Measurements from ENCODE around the gene KCTD17.

KCTD17 gene

DNA sequence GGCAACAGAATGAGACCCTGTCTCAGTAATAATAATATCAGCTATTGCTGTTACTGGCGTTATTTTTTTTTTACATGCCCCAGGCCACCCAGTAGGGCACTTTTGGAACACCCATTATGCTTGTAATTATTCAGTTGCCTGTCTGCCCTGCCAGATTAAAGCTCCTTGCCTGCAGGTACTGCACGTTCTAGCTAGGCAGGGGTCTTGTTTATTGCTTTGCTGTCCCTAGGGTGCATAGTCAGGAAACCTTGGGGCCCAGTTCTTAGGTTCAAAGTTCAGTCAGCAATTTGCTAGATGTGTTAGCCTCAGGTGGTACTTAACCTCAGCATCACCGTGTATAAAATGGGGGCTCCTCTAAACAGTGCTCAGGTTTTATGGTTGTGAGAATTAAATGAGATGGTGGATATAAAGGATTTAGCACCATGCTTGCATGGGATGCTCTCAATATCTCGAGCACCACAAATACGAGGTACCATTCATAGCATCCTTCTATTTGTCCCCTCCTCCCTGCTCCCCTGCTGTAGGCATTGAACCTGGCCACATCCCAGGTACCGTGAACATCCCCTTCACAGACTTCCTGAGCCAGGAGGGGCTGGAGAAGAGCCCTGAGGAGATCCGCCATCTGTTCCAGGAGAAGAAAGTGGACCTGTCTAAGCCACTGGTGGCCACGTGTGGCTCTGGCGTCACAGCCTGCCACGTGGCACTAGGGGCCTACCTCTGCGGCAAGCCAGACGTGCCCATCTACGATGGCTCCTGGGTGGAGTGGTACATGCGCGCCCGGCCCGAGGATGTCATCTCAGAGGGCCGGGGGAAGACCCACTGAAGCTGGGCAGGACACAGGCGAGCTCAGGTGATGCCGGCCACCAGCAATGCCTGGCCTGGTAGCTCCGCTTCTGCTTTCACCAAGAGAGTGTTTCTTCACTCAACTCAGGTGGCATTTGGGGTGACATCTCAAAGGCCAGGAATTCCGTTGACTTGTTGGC lies 22.6 kb upstream of the KCTD17 start:
- no peak for TF ChIP-seq TCF12 (IDR thresholded peaks at IDR 0.05; ENCODE audit: low read depth)
- TF ChIP-seq, protein P1, sequence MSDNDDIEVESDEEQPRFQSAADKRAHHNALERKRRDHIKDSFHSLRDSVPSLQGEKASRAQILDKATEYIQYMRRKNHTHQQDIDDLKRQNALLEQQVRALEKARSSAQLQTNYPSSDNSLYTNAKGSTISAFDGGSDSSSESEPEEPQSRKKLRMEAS (IDR thresholded peaks at IDR 0.05) = no peak
- TF ChIP-seq FOXM1 (IDR thresholded peaks at IDR 0.05; ENCODE audit: borderline replicate concordance, low read depth) = no peak
- TF ChIP-seq ZBTB7A (IDR thresholded peaks at IDR 0.05; ENCODE audit: low read depth) = no peak
- TF ChIP-seq, protein P2, sequence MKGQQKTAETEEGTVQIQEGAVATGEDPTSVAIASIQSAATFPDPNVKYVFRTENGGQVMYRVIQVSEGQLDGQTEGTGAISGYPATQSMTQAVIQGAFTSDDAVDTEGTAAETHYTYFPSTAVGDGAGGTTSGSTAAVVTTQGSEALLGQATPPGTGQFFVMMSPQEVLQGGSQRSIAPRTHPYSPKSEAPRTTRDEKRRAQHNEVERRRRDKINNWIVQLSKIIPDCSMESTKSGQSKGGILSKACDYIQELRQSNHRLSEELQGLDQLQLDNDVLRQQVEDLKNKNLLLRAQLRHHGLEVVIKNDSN (IDR thresholded peaks at IDR 0.05) = no peak
- TF ChIP-seq NFIC (IDR thresholded peaks at IDR 0.05) = no peak

DNA sequence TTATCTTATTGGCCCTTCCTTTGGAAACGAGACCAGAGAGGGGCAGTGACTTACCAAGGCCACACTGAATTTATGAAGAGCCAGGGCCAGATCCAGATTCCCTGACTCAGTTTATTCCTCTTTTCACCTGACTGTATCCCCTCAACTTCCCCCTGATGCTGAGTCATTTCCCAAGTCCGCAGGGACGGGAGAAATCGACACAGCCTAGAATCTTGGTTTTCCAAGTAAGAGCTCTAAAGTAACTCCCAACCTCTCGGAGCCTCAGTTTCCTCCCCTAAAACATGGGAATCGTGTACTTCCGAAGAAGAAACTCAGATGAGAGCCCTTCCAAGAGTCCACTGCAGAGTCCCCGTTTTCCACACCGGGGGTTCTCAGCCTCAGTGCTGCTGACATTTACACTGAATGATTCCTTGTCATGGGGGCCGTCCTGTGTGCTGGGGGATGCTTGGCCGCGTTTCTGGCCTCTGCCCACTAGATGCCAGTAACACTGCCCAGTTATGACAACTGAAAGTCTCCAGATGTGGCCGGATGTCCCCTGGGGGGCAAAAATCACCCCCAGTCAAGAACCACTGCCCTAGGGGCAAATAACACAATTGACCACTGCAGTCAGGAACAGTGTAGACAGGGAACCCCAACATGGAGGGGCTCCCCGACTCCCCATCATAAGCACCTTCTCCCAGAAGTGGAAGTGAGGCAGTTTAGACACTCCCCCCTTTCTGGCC lies 20.8 kb upstream of the KCTD17 start:
- TF ChIP-seq TAF1 (IDR thresholded peaks at IDR 0.05; ENCODE audit: low read depth) = no peak
- no peak for TF ChIP-seq RAD21 (IDR thresholded peaks at IDR 0.05; ENCODE audit: low read depth)

DNA sequence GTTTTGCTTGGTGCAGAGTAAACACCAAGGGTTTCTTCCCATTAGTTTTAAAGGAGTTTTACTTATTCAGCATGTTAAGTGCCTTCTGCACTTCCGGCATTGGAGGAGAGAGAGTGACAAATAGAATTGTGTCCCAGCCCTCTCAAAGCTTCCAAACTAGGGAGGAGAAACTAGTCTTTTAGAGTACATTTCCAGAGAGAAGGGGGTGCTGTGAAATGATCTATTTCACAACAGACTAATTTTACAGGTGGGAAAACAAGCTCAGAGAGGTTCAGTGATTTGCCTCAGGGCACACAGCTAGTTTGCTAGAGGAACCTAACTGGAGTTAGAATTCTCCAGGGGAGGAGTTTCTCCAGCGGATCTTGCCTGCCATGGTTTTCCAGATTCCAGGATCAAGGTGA lies 19.4 kb upstream of the KCTD17 start:
- TF ChIP-seq ZBTB7A (IDR thresholded peaks at IDR 0.05; ENCODE audit: low read depth) (no peak), YY1 (IDR thresholded peaks at IDR 0.05; ENCODE audit: low read depth) (no peak), RAD21 (IDR thresholded peaks at IDR 0.05; ENCODE audit: low read depth) (no peak), CREB1 (IDR thresholded peaks at IDR 0.05; ENCODE audit: low read depth) (no peak), FOXM1 (IDR thresholded peaks at IDR 0.05; ENCODE audit: borderline replicate concordance, low read depth) (no peak), TCF12 (IDR thresholded peaks at IDR 0.05; ENCODE audit: low read depth) (no peak), CEBPB (IDR thresholded peaks at IDR 0.05) (no peak), NFIC (IDR thresholded peaks at IDR 0.05) (no peak)
- TF ChIP-seq, protein P2 (IDR thresholded peaks at IDR 0.05) = no peak
- TF ChIP-seq, protein P3, sequence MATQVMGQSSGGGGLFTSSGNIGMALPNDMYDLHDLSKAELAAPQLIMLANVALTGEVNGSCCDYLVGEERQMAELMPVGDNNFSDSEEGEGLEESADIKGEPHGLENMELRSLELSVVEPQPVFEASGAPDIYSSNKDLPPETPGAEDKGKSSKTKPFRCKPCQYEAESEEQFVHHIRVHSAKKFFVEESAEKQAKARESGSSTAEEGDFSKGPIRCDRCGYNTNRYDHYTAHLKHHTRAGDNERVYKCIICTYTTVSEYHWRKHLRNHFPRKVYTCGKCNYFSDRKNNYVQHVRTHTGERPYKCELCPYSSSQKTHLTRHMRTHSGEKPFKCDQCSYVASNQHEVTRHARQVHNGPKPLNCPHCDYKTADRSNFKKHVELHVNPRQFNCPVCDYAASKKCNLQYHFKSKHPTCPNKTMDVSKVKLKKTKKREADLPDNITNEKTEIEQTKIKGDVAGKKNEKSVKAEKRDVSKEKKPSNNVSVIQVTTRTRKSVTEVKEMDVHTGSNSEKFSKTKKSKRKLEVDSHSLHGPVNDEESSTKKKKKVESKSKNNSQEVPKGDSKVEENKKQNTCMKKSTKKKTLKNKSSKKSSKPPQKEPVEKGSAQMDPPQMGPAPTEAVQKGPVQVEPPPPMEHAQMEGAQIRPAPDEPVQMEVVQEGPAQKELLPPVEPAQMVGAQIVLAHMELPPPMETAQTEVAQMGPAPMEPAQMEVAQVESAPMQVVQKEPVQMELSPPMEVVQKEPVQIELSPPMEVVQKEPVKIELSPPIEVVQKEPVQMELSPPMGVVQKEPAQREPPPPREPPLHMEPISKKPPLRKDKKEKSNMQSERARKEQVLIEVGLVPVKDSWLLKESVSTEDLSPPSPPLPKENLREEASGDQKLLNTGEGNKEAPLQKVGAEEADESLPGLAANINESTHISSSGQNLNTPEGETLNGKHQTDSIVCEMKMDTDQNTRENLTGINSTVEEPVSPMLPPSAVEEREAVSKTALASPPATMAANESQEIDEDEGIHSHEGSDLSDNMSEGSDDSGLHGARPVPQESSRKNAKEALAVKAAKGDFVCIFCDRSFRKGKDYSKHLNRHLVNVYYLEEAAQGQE (IDR thresholded peaks at IDR 0.05; ENCODE audit: low read depth) = no peak
- TF ChIP-seq, protein P1 (IDR thresholded peaks at IDR 0.05) = no peak

DNA sequence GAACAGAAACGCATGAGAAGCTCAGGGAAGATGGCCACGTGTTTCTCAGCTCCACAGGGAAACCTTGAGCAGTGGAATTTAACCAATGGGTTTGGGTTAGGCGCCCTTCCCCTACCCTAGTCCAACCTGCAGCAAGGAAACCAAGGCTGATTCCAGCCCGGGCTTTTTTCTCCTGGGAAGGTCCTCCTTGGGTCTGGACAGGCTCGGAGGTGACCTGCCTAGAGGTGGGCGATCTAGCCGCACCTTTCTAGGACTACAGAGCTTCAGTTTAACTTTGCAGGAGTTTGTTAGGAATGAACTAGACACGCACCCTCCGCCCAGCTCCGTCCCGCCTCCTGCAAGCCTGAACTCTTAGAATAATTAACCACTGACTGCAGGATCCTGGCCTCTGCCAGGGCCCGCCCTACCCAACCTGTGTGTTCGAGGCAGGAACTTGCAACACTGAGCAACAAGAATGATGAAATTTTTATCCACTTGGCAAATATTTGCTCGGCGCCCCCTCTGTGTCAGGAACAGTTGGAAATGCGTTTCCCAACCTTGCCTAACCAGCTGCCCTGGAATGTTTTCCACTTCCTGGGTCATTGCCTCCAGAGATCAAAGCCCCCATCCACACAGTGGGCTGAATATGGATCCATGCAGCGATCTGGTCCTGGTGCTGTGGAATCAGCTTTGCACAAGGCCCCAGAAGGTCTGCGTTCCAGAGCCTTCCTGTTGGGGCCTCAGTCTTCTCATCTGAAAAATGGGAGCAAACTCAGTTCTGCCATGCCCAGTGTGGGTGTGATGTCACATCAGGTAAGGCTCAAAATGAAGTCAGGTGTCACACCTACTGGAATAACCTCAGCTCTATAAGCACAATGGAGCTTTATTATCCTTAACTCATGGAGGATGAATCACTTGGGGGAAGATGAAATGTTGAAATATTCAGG lies 18.7 kb upstream of the KCTD17 start:
- TF ChIP-seq, protein P2 (IDR thresholded peaks at IDR 0.05) = 0 out of 2 replicates have a peak, but pooled peaks have one; percentile 34
- TF ChIP-seq CEBPB (IDR thresholded peaks at IDR 0.05) = peak; percentile 73
- TF ChIP-seq, protein P1 (IDR thresholded peaks at IDR 0.05) = peak; percentile 43; the same call in 1 of the 2 replicates
- TF ChIP-seq, protein P3 (IDR thresholded peaks at IDR 0.05; ENCODE audit: low read depth) = no peak
- no peak for TF ChIP-seq TCF12 (IDR thresholded peaks at IDR 0.05; ENCODE audit: low read depth)

Data from Ishikawa (cell line).